GM18517 (cell line): ENCODE data around the gene ETV2.
"Not testable (repeated sequence)": the region's sequence is repeated elsewhere in the genome, so short reads cannot be mapped to it uniquely, and the experiment has no call there.

Experiments
- ATAC-seq: cut with Tn5 transposase; IDR thresholded peaks from one replicate; pipeline ENCODE4 v1.9.1; 2021; ENCODE audit warnings: mild to moderate bottlenecking, moderate library complexity; ENCODE audit not compliant: unreplicated experiment

The ETV2 gene

GRCh38 chr19:35656700-35657099 is 15.2 kb downstream of the ETV2 start:
- ATAC-seq: no peak

GRCh38 chr19:35657904-35658700 is 16.6 kb downstream of the ETV2 start:
- ATAC-seq: no peak

DNA sequence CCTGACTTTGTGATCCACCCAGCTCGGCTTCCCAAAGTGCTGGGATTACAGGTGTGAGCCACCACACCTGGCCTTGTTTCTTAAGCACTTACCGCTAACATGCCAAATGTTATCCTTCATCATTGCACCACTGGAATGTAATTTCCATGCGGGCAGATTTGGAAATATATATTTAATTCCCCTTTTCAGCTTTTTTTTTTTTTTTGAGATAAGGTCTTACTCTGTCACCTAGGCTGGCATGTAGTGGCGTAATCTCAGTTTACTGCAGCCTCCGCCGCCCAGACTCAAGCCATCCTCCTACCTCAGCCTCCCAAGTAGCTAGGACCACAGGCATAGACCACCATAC is 20.4 kb downstream of the ETV2 start:
- no peak for ATAC-seq

DNA sequence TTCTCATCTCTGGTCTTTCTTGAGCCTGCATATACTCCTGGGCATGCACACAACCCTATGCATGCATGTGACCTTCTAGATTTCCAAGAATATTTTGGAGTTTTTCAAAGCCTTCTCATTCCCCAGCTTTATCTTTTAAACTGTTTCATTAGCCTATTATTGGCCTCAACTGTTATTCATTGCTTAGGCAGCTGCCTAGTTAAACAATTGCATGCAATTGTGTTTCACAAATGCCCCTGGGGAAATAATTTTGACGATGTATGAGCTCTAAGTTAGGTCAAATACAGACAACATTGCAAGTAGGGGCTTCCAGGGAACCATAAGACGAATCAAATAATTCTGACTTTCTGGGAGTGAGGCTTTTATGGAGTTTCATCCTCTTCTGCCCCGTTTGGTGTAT is 22.4 kb downstream of the ETV2 start:
- ATAC-seq: no peak

DNA sequence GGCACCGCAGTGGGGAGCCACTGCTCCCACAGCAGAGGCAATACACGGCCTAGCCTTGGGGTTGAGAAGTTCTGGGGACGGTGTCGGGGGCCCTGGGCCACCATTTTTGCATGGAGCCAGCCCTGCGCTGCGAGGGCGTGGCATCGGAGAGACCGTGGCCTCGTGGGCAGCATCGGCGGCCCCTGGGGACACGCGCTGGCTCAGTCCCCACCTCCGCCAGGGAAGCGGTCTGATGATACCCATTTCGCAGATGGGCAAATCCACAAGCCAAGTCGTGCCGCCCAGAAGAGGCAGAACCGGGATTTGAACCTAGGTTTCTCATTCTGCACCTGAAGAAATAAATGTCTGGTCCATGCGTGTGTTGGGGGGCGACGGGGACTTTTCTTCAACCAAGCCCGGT is 23.6 kb downstream of the ETV2 start:
- ATAC-seq: no peak

GRCh38 chr19:35665604-35666003 is 24.1 kb downstream of the ETV2 start:
- ATAC-seq: no peak

DNA sequence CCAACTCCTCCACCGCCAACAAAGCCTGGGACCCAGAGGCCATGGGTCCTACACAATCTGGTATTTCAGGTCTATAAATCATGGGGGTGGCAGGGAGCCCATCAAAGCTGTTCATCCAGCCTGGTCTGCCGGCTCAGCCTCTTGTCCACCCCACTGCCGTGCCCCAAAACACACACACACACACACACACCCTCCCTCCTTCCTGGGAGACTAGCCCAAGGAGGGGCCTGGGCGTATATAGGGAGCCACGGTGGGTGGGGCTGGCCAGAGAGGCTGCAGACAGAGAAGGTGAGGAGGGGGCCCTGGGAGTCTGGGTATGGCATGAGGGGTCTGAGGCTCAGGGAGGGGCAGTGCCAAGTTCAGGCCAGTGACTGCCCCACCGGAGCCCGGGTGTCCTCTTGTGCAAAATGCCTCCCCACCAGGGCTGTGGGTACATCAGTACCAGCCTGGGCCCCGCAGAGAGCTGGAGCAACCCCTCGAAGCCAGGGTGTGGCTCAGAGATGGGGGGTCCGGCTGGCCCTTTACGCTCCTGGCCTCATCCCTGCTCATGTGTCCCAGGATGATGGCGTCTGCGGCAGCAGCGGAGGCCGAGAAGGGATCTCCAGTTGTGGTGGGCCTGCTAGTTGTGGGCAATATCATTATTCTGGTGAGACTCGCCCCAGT is 24.8 kb downstream of the ETV2 start, which contains the start of gene UPK1A:
Gene UPK1A (plus strand): TSS at position 267 of the 663 bp plus-strand sequence. CDS start 296 bp downstream, at position 563.
- ATAC-seq: no peak

DNA sequence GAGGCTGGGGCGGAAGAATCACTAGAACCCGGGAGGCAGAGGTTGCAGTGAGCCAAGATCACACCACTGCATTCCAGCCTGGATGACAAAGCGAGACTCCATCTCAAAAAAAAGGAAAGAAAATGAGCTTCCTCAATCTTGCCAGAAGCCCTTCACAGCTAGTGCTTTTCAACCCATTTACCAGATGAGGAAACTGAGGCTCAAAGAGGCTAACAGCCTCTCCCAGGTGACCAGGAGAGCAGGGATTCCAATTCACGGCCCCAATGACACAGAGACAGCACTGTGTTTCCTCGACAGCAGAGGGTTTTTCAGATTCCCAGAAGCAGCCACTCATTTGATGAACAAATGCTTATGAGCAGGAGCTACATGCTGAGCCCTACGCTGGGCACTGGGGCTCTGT is 28.0 kb downstream of the ETV2 start:
- no peak for ATAC-seq

DNA sequence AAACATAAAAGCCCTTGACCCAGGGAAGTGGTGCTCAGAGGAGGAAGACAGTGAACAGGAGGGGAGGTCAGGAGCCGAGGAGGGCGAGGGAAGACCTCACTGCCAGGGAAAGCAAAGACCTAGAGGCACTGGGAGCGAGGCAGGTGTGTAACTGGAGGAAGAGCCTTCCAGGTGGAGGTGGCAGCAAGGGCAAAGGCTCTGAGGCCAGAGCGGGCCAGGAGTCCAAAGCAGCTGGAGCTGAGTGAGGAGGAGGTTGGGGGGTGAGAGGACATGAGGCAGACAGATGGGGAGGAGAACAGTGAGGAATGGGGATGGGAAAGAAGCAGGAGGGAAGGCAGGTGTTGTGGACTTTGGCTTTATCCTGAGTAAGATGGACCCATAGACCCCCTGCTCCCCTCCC is 28.4 kb downstream of the ETV2 start:
- no peak for ATAC-seq

DNA sequence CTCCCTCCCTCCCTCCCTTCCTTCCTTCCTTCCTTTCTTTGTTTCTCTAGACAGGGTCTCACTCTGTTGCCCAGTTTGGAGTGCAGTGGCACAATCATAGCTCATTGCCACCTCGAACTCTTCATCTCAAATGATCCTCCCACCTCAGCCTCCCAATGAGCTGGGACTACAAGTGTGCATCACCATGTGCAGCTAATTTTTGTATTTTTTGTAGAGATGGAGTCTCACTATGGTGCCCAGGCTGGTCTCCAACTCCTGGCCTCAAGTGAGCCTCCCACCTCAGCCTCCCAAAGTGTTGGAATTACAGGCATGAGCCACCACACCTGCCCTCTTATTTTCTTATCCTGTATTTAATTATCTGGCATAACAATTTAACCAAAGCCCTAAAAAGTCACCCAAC is 29.1 kb downstream of the ETV2 start:
- ATAC-seq: no peak

DNA sequence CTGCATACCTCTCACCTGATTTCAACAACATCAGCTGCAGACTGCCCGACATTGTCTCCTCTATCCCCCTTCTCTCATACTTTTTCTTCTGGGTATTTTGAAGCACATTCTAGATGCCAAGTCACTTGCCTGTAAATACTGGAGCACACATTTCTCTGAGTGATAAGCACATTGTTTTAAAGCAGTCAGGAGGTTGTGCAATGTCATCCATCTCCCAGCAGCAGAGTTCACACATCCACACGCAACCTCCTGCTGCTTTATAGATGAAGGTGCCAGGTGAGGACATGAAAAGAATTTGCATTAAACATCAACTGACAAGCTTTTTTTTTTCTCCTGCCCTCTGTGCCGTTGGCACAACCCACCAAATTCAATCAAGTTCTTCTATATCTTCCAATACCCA is 30.3 kb downstream of the ETV2 start:
- no peak for ATAC-seq

DNA sequence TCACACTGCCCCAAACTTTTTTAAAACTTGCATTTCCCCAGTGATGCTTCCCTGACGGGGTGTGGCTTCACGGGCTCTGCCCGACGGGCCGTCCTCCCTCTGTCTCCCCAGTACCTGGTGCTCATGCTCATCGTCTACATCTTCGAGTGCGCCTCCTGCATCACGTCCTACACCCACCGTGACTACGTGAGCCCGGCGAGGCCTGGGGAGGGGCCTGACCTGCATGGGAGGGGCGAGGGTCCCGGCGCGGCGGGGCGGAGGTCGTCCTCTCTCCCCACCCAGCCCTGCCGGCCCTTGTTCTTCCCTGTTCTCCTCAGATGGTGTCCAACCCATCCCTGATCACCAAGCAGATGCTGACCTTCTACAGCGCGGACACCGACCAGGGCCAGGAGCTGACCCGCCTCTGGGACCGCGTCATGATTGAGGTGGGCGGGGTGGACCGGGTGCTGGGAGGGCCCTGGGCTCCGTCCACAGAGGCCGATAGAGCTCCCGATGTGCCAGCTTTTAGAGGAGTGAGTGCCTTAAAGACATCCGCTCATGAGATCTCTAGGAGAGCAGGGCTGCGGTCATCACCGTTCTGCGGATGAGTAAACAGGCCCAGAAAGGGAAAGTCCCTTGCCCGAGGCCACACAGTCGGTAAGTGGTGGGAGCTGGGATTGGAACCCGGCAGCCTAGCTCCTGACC is 31.7 kb downstream of the ETV2 start:
- ATAC-seq: no peak

- no peak for ATAC-seq
Measured at GRCh38 chr19:35675589-35676140, 34.1 kb downstream of the ETV2 start.

- ATAC-seq: no peak
Measured at GRCh38 chr19:35689836-35690235, 48.3 kb downstream of the ETV2 start.

DNA sequence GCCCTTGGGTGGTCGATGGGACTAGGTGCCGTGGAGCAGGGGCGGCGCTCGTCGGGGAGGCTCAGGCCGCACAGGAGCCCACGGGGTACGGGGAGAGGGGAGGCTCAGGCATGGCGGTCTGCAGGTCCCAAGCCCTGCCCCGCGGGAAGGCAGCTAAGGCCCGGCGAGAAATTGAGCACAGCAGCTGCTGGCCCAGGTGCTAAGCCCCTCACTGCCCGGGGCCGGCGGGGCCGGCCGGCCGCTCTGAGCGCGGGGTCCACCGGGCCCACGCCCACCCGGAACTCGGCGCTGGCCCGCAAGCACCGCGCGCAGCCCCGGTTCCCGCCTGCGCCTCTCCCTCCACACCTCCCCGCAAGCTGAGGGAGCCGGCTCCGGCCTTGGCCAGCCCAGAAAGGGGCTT is 49.6 kb downstream of the ETV2 start:
- not testable (repeated sequence) for ATAC-seq

GRCh38 chr19:35692010-35692409 is 50.5 kb downstream of the ETV2 start:
- no peak for ATAC-seq

- ATAC-seq: peak; percentile 13
Measured at GRCh38 chr19:35693422-35693821, 51.9 kb downstream of the ETV2 start.

DNA sequence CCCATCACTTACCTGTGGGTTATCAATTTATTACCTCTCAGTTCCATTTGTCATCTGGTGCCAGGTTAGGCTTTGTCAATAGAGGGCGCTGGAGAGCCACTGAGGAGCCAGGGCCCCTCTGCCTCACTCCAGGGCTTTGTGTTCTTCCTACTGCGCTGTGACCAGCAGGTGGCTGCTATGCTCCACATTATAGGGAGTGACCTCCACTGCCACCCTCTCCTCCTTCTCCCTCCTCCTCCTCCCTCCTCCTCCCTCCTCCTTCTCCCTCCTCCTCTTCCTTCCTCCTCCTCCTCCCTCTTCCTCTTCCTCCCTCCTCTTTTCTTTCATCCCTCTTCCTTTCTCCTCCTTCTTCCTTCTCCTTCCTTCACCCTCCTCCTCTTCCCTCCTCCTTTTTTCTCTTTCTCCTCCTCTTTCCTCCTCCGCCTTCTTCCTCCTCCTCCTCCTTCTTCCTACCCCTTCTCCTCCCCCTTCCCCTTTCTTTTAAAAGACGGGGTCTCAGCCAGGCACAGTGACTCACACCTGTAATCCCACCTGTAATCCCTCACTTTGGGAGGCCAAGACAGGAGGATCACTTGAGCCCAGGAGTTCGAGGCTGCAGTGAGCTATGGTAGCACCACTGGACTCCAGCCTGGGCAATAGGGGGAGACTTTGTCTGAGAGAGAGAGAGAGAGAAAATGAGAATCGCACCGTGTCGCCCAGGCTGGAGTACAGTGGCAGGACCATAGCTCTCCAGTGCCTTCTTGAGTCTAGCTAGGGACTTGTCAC is 52.5 kb downstream of the ETV2 start:
- ATAC-seq: peak; percentile 87
